K562 (cell line): ENCODE measurements around the gene CPS1. TPM values are rescaled to one million over a fixed set of nuclear protein-coding genes. Genes with fewer than 3 reads are reported as not detected.

Experiments used
- ATAC-seq: fragments of 200-7000 bp; cut with Tn5 transposase; 3 replicates; pipeline ENCODE4 v1.9.1; 2020; ENCODE audit warnings: moderate library complexity
- BruUV-seq: library from RNA; stranded (reverse); fragments of 400-500 nt; replicated peaks from 2 replicates; lab custom pipeline; 2021; lab: Mats Ljungman, UMichigan
- CTCF ChIA-PET: fragments of 300-600 bp; formaldehyde crosslinking; extraction: SDS; loops from one replicate; lab custom pipeline; 2021; ENCODE audit warnings: low intra/inter-chr PET ratio; lab: Yijun Ruan, JAX
- POLR2A ChIA-PET: fragments of 300-600, 350-650 bp; sonication (Branson Sonifier 250); formaldehyde crosslinking; extraction: SDS; loops from one replicate; lab custom pipeline; 2021; ENCODE audit warnings: antibody characterized with exemption, inconsistent platforms; lab: Yijun Ruan, JAX
- DNase-seq, 4 experiments: peaks; one replicate each; pipeline versions ENCODE4 v3.0.0 to v3.0.0-alpha.2; 2011 to 2018; ENCODE audit warnings: low spot score in 3 of 4, mixed read lengths in 3 of 4; ENCODE audit errors: extremely low read depth in 1 of 4
- FAIRE-seq: peaks from 2 replicates; lab custom pipeline; 2011; peaks lifted over from hg19 to GRCh38; lab: Jason Lieb, UNC
- H2AFZ ChIP-seq: 2 replicates; pipeline ENCODE4 v1.6.0; 2011; ENCODE audit warnings: low read depth, low read length, control low read depth, inconsistent platforms
- H3K27ac ChIP-seq: fragments of 200-600 bp; 3 replicates; pipeline ENCODE4 v1.8.0; 2011; ENCODE audit warnings: low read depth, mild to moderate bottlenecking, control low read depth, inconsistent platforms, low read length, moderate library complexity, mixed read lengths; ENCODE audit errors: extremely low read depth
- H3K27me3 ChIP-seq, 2 experiments: fragments of 300-600 bp in 1 of 2; 2 replicates in 1 of 2; 3 replicates in 1 of 2; pipeline versions ENCODE4 v1.6.0 to v1.8.0; 2011; ENCODE audit warnings: inconsistent platforms in 2 of 2, low read length in 2 of 2, mild to moderate bottlenecking in 1 of 2, mixed read lengths in 1 of 2, moderate library complexity in 1 of 2; ENCODE audit not compliant: control insufficient read depth in 2 of 2, insufficient read depth in 2 of 2
- H3K36me3 ChIP-seq: fragments of 300-600 bp; 3 replicates; pipeline ENCODE4 v1.8.0; 2011; ENCODE audit warnings: mild to moderate bottlenecking, low read length, inconsistent platforms; ENCODE audit not compliant: control insufficient read depth, insufficient read depth
- H3K4me1 ChIP-seq, 2 experiments: fragments of 200-600 bp in 1 of 2; replicated peaks in 1 of 2; 2 replicates in 1 of 2; 3 replicates in 1 of 2; pipeline versions ENCODE4 v1.5.1 to v1.8.0; 2011; ENCODE audit warnings: inconsistent platforms in 2 of 2, low read length in 2 of 2, mild to moderate bottlenecking in 1 of 2, mixed read lengths in 1 of 2, moderate library complexity in 1 of 2; ENCODE audit not compliant: control insufficient read depth in 2 of 2, insufficient read depth in 2 of 2
- H3K4me2 ChIP-seq: 2 replicates; pipeline ENCODE4 v1.6.1; 2011; ENCODE audit warnings: low read length, control low read depth, inconsistent platforms, mixed read lengths; ENCODE audit not compliant: insufficient read depth
- H3K4me3 ChIP-seq: fragments of 200-600 bp; sonication (generic), shearing (Covaris generic); 2 replicates; pipeline ENCODE4 v1.5.1; 2016; ENCODE audit warnings: control low read depth, inconsistent platforms
- H3K79me2 ChIP-seq: fragments of 200-600 bp; 3 replicates; pipeline ENCODE4 v1.8.0; 2011; ENCODE audit warnings: low read length, inconsistent platforms; ENCODE audit not compliant: control insufficient read depth, insufficient read depth
- H3K9ac ChIP-seq, 2 experiments: 2 replicates each; pipeline versions ENCODE4 v1.6.0 to v1.6.1; 2011; ENCODE audit warnings: low read depth in 2 of 2, low read length in 2 of 2, control low read depth in 1 of 2, inconsistent platforms in 1 of 2, mild to moderate bottlenecking in 1 of 2, mixed read lengths in 1 of 2; ENCODE audit not compliant: insufficient read depth in 1 of 2
- H3K9me1 ChIP-seq: one replicate; pipeline ENCODE4 v1.6.0; 2011; ENCODE audit warnings: inconsistent platforms, mild to moderate bottlenecking, low read length, moderate library complexity; ENCODE audit not compliant: control insufficient read depth, insufficient read depth
- H3K9me3 ChIP-seq: replicated peaks from 2 replicates; pipeline ENCODE4 v1.5.1; 2011; ENCODE audit warnings: low read depth, low read length, inconsistent platforms; ENCODE audit not compliant: control insufficient read depth, insufficient read depth
- H4K20me1 ChIP-seq: replicated peaks from 2 replicates; pipeline ENCODE4 v1.6.1; 2011; ENCODE audit warnings: low read length, inconsistent platforms, mixed read lengths; ENCODE audit not compliant: control insufficient read depth, insufficient read depth
- ILK ChIP-seq: fragments of 450-650 bp; IDR thresholded peaks from 2 replicates; pipeline ENCODE4 v1.6.1; 2016; ENCODE audit warnings: missing genetic modification characterization, low read depth, mild to moderate bottlenecking, missing compliant biosample characterization, moderate library complexity, borderline replicate concordance
- MLLT1 ChIP-seq, 2 experiments: fragments of 450-650 bp; IDR thresholded peaks; 2 replicates each; pipeline ENCODE4 v1.6.1; 2016
- SIN3B ChIP-seq: fragments of 450-650 bp; IDR thresholded peaks from 2 replicates; pipeline ENCODE4 v1.6.1; 2017; ENCODE audit warnings: low read depth, mild to moderate bottlenecking, moderate library complexity
- SMARCA4 ChIP-seq: fragments of 450-650 bp; IDR thresholded peaks from 2 replicates; pipeline ENCODE4 v1.6.1; 2016
- TRIM28 ChIP-seq: fragments of 450-650 bp; IDR thresholded peaks from 2 replicates; pipeline ENCODE4 v1.6.1; 2017
- U2AF1 ChIP-seq: fragments of 200-400 bp; formaldehyde crosslinking; optimal IDR thresholded peaks from 2 replicates; pipeline ENCODE3; 2017; ENCODE audit warnings: mild to moderate bottlenecking, low read depth, low read length, moderate library complexity
- ZFPM2 ChIP-seq: fragments of 250-450 bp; sonication (Bioruptor Pico); IDR thresholded peaks from 2 replicates; pipeline ENCODE4 v1.5.1; 2022; ENCODE audit warnings: mild to moderate bottlenecking
- ZNF277 ChIP-seq: fragments of 250-450 bp; sonication (Bioruptor Pico); IDR thresholded peaks from 2 replicates; pipeline ENCODE4 v1.8.0; 2022; ENCODE audit warnings: inconsistent platforms, mild to moderate bottlenecking, moderate library complexity, borderline replicate concordance
- WGBS: fragments of 100-300 bp; shearing (Covaris generic); methylation state at CpG from one replicate; pipeline ENCODE4 v1.1.6; 2016; ENCODE audit warnings: low coverage, mixed read lengths; ENCODE audit not compliant: insufficient coverage; ENCODE audit errors: missing lambda C conversion rate; 5-methylcytosine and 5-hydroxymethylcytosine counted together
- in situ Hi-C: fragments of 300-500 bp; cut with MboI; formaldehyde crosslinking; loops from 4 replicates; pipeline ENCODE4 v1.15.0; 2018; ENCODE audit warnings: inconsistent platforms, mixed read lengths
- intact Hi-C: fragments of 100-400 bp; cut with micrococcal nuclease; formaldehyde crosslinking; loops from 2 replicates; pipeline ENCODE4 v1.14.2; 2022
- polyA plus RNA-seq, 8 experiments: library from polyadenylated mRNA; depleted of rRNA in 4 of 8; stranded (reverse) in 5 of 8; unstranded in 3 of 8; fragments of >200 nt; fragmentation: Nextera tagmentation in 2 of 8; fragmentation: Illumina TruSeq in 1 of 8; extraction: Ambion mirVana in 2 of 8; extraction: Trizol in 1 of 8; gene quantifications; 2 replicates each; pipeline versions ENCODE4 v1.2.1 to v1.2.3, GENCODE V29; 2011 to 2014; ENCODE audit warnings: inconsistent platforms in 1 of 8, missing spikeins in 1 of 8
- total RNA-seq, 7 experiments: library from RNA; depleted of rRNA in 6 of 7; stranded (reverse); fragments of >200 nt in 6 of 7; fragmentation: Illumina TruSeq in 2 of 7; extraction: Trizol in 2 of 7; gene quantifications; 2 replicates each; pipeline versions ENCODE4 v1.2.1 to v1.2.3, GENCODE V29; 2011 to 2021; ENCODE audit warnings: low replicate concordance in 1 of 7
- TF ChIP-seq, protein P1 (sequence below): fragments of 450-650 bp; formaldehyde crosslinking; IDR thresholded peaks from 2 replicates; pipeline ENCODE4 v1.4.0; 2020; ENCODE audit warnings: mild to moderate bottlenecking, mixed read lengths

Gene CPS1
- total and polyA plus RNA-seq, 9 of the 15 experiments (the other 6 are each of a cell fraction or from before 2014, with no cell fraction given) = 2.4 to 13.5 (median 6.0) TPM

- in situ Hi-C loops = no loop called here
- 0% methylated on average over 4 of the region's 4 CpGs for WGBS
- FAIRE-seq (no peak), DNase-seq (no peak), ATAC-seq (no peak)
- Histone ChIP-seq H3K79me2 (no peaks in the 10 kb centered on the region), H3K9me1 (no peaks in the 10 kb centered on the region), H3K4me3 (no peak overlapping the region), H3K9ac (no peak overlapping the region), H2AFZ (no peak overlapping the region), H3K27me3 (no peaks in the 10 kb centered on the region), H3K4me2 (no peak overlapping the region), H3K9me3 (no peaks in the 10 kb centered on the region), H3K36me3 (no peaks in the 10 kb centered on the region), H3K27ac (no peak overlapping the region), H4K20me1 (no peaks in the 10 kb centered on the region), H3K4me1 (no peaks in the 10 kb centered on the region)
- ChIA-PET POLR2A (no interaction called here), CTCF (no interaction called here)
- TF ChIP-seq, protein P1, sequence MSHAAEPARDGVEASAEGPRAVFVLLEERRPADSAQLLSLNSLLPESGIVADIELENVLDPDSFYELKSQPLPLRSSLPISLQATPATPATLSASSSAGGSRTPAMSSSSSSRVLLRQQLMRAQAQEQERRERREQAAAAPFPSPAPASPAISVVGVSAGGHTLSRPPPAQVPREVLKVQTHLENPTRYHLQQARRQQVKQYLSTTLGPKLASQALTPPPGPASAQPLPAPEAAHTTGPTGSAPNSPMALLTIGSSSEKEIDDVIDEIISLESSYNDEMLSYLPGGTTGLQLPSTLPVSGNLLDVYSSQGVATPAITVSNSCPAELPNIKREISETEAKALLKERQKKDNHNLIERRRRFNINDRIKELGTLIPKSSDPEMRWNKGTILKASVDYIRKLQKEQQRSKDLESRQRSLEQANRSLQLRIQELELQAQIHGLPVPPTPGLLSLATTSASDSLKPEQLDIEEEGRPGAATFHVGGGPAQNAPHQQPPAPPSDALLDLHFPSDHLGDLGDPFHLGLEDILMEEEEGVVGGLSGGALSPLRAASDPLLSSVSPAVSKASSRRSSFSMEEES (CRISPR knock-in tag) = no peak
- TF ChIP-seq SMARCA4 (no peak), ZFPM2 (CRISPR knock-in tag) (no peak), MLLT1 (IDR thresholded peaks at IDR 0.05) (no peak), U2AF1 (no peak), SIN3B (no peak), ILK (tag) (no peak), TRIM28 (no peak), ZNF277 (CRISPR knock-in tag) (no peak)
- no TSS peak for BruUV-seq
- intact Hi-C loops = no loop called here
Measured at GRCh38 chr2:210517264-210517663, 39.1 kb upstream of the CPS1 start.
